Head of caudate nucleus (tissue), 42 donors: ENCODE measurements around the gene EFHD2.
"Not testable (repeated sequence)": the region's sequence is repeated elsewhere in the genome, so short reads cannot be mapped to it uniquely, and the experiment has no call there.

Experiments used
- DNase-seq, 42 donors: peaks; one replicate each; pipeline versions ENCODE4 v3.0.0 to v3.0.0-alpha.2; 2020 to 2021; ENCODE audit warnings: mixed read lengths in 7 of 42
- intact Hi-C: fragments of 100-400 bp; cut with DNase I; formaldehyde crosslinking; loops from one replicate; pipeline ENCODE4 v1.15.0; 2022

EFHD2 gene

GRCh38 chr1:15426492-15427279 lies 17.0 kb downstream of the EFHD2 start:
- DNase-seq = no peak
- intact Hi-C loops = no loop called here

GRCh38 chr1:15427280-15427666 lies 17.6 kb downstream of the EFHD2 start:
- intact Hi-C loops = no loop called here
- no peak for DNase-seq

GRCh38 chr1:15428252-15428651 lies 18.6 kb downstream of the EFHD2 start:
- intact Hi-C loops = not testable (repeated sequence)

GRCh38 chr1:15428815-15429435 lies 19.2 kb downstream of the EFHD2 start:
- intact Hi-C loops = no loop called here
- no peak for DNase-seq

More at GRCh38 chr1:15428252-15428651, 18.6 kb downstream of the EFHD2 start:
- DNase-seq = not testable (repeated sequence)

- intact Hi-C loops = loop anchor here (2.0 kb wide), 1 partner anchor 105 kb away; no protein-coding TSS in a partner anchor
- no peak for DNase-seq
Measured at GRCh38 chr1:15429701-15430149, 20.0 kb downstream of the EFHD2 start.

GRCh38 chr1:15430787-15431570 lies 21.3 kb downstream of the EFHD2 start:
- peak in 41 of 42 donors; percentile 63 to 92 (median 81) for DNase-seq
- intact Hi-C loops = loop anchor here (2.0 kb wide), 1 partner anchor 106 kb away; no protein-coding TSS in a partner anchor

- intact Hi-C loops = loop anchor here (2.0 kb wide), 1 partner anchor 107 kb away; no protein-coding TSS in a partner anchor
- DNase-seq = no peak
Measured at GRCh38 chr1:15431571-15431948, 21.9 kb downstream of the EFHD2 start.

GRCh38 chr1:15432324-15432723 lies 22.6 kb downstream of the EFHD2 start:
- no peak for DNase-seq
- intact Hi-C loops = no loop called here

GRCh38 chr1:15433471-15433870 lies 23.8 kb downstream of the EFHD2 start:
- intact Hi-C loops = no loop called here
- no peak for DNase-seq

GRCh38 chr1:15434739-15435138 lies 25.1 kb downstream of the EFHD2 start:
- intact Hi-C loops, DNase-seq: not testable (repeated sequence)

GRCh38 chr1:15435239-15436077 lies 25.8 kb downstream of the EFHD2 start:
- intact Hi-C loops = no loop called here
- DNase-seq = no peak

- intact Hi-C loops = no loop called here
Measured at GRCh38 chr1:15436881-15437442, 27.3 kb downstream of the EFHD2 start.

GRCh38 chr1:15439325-15439724 lies 29.6 kb downstream of the EFHD2 start:
- intact Hi-C loops = no loop called here
- no peak for DNase-seq

More at GRCh38 chr1:15436881-15437442, 27.3 kb downstream of the EFHD2 start:
- no peak for DNase-seq

GRCh38 chr1:15440357-15440756 lies 30.7 kb downstream of the EFHD2 start:
- intact Hi-C loops = no loop called here
- DNase-seq = no peak

- intact Hi-C loops = no loop called here
- no peak for DNase-seq
Measured at GRCh38 chr1:15441247-15441646, 31.6 kb downstream of the EFHD2 start.

GRCh38 chr1:15442119-15442518 lies 32.4 kb downstream of the EFHD2 start:
- intact Hi-C loops = no loop called here
- DNase-seq = no peak

- DNase-seq = no peak
Measured at GRCh38 chr1:15442759-15443158, 33.1 kb downstream of the EFHD2 start.

GRCh38 chr1:15443281-15443680 lies 33.6 kb downstream of the EFHD2 start:
- DNase-seq = no peak
- intact Hi-C loops = no loop called here

More at GRCh38 chr1:15442759-15443158, 33.1 kb downstream of the EFHD2 start:
- intact Hi-C loops = no loop called here
